Right renal cortex interstitium (tissue), 3 donors: ENCODE data around the gene NCOA1. TPM values are rescaled to one million over a fixed set of nuclear protein-coding genes. Genes with fewer than 3 reads are reported as not detected.
"Not testable (repeated sequence)": the region's sequence is repeated elsewhere in the genome, so short reads cannot be mapped to it uniquely, and the experiment has no call there.

Experiments
- DNase-seq, 3 donors: peaks; one replicate each; pipeline ENCODE4 v3.0.0-alpha.2; 2013; ENCODE audit warnings: low read depth in 3 of 3, low spot score in 2 of 3
- polyA plus RNA-seq, 3 donors: library from polyadenylated mRNA; unstranded; fragments of 120-200 nt; gene quantifications; one replicate each; pipeline ENCODE4 v1.2.1, GENCODE V29; 2013; ENCODE audit not compliant: insufficient read length in 3 of 3

The NCOA1 gene
- polyA plus RNA-seq, 3 donors: 45.9 to 49.5 (median 48.4) TPM

- DNase-seq: no peak
Observed at GRCh38 chr2:24771764-24772586, 280.9 kb downstream of the NCOA1 start.

GRCh38 chr2:24774373-24774772 lies 283.3 kb downstream of the NCOA1 start:
- DNase-seq: no peak

GRCh38 chr2:24779116-24779515 lies 288.1 kb downstream of the NCOA1 start:
- DNase-seq: no peak

GRCh38 chr2:24783641-24784040 lies 292.6 kb downstream of the NCOA1 start:
- DNase-seq: no peak

- no peak for DNase-seq
Observed at GRCh38 chr2:24785671-24786321, 294.7 kb downstream of the NCOA1 start.

GRCh38 chr2:24787532-24787931 lies 296.5 kb downstream of the NCOA1 start:
- no peak for DNase-seq

GRCh38 chr2:24788816-24789215 lies 297.8 kb downstream of the NCOA1 start:
- DNase-seq: no peak

GRCh38 chr2:24791452-24791851 lies 300.4 kb downstream of the NCOA1 start:
- DNase-seq: no peak

- DNase-seq: no peak
Observed at GRCh38 chr2:24792542-24792873, 301.5 kb downstream of the NCOA1 start.

GRCh38 chr2:24792874-24793760 lies 302.1 kb downstream of the NCOA1 start, which contains the start of the genes CENPO and PTRHD1:
Gene CENPO, plus strand, starts transcription at chr2:24793425. Its CDS starts 495 bp downstream, at chr2:24793920.
Gene PTRHD1, minus strand, starts transcription at chr2:24793391. Its CDS starts 14 bp downstream, at chr2:24793377.
- DNase-seq: peak; percentile 94 to 95 (median 95)

- DNase-seq: no peak
Observed at GRCh38 chr2:24793761-24794435, 302.8 kb downstream of the NCOA1 start.

- DNase-seq: no peak
Observed at GRCh38 chr2:24797644-24798043, 306.6 kb downstream of the NCOA1 start.

- not testable (repeated sequence) for DNase-seq
Observed at GRCh38 chr2:24800487-24800886, 309.4 kb downstream of the NCOA1 start.

GRCh38 chr2:24805811-24806660 lies 315.0 kb downstream of the NCOA1 start:
- not testable (repeated sequence) for DNase-seq

- DNase-seq: no peak
Observed at GRCh38 chr2:24806661-24807036, 315.6 kb downstream of the NCOA1 start.

GRCh38 chr2:24809316-24810007 lies 318.4 kb downstream of the NCOA1 start:
- no peak for DNase-seq

GRCh38 chr2:24813691-24814137 lies 322.7 kb downstream of the NCOA1 start:
- DNase-seq: no peak

- no peak for DNase-seq
Observed at GRCh38 chr2:24814516-24814915, 323.5 kb downstream of the NCOA1 start.

- DNase-seq: no peak
Observed at GRCh38 chr2:24815171-24815570, 324.1 kb downstream of the NCOA1 start.
